ENCODE data around the gene LRP10. TPM values are rescaled to one million over a fixed set of nuclear protein-coding genes. Genes with fewer than 3 reads are reported as not detected.

The LRP10 gene
- total RNA-seq, 6 donors from 2014 or later: 90.2 to 169 (median 149) TPM

DNA sequence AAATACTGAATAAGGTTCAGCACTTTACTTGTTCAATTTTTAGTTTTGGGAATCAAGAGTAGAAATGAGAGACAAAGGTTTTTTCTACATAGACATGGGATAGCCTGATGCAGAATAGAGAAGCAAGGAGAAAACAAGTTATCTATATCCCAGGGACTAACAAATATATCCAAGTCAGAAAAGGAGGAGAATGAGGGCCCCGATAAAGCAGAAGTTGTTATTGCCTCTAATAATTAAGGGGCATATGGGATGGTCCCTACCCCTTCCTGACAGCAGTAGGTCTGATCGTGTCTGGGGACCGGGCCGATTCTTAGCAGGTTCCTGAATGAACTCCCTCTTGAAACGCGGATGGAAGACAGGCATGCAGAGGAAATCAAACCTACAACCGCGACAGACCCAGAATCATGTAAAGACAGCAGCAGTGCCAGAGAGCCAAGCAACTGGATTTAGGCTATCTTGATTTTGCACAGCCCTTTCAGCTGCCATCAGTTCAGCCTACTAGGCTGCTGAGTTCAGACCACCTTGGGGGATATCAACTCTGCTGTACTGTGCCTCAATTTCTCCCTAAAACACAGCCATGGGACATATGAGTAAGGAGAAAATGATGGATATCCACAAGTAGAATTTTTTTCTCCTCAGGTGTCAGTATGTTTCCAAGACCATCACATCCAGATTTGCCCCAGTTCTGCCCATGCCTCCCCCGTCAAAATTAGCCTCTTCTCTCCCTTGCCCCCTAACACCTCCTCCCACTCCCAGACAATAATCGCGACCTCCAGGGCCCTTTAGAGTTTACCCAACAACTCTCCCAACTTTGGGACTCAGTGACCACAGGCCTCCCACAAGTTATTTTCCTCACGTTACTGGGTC lies 56.9 kb downstream of the LRP10 start:
- WGBS, 2 donors: 10 to 11% methylated on average over 12 of the region's 12 CpGs
- Histone ChIP-seq H3K9me3 (no peaks in the 10 kb centered on the region), H3K4me3 (peak overlapping the region; percentile 55 to 95 (median 84)), H3K4me1 (peaks cover 10 to 31% (median 18%) of the 10 kb centered on the region in 4 donors), H3K36me3 (peaks cover 10 to 30% (median 21%) of the 10 kb centered on the region in 4 donors), H3K27me3 (no peaks in the 10 kb centered on the region), H3K27ac (peak overlapping the region; percentile 84 to 94 (median 89))
- no peak for ATAC-seq (ENCODE audit: low FRiP score in 2 of 2)
- no peak for DNase-seq
- no peak for TF ChIP-seq POLR2A (IDR thresholded peaks at IDR 0.05)
- TF ChIP-seq EP300 (IDR thresholded peaks at IDR 0.05): no peak
- no peak for TF ChIP-seq POLR2AphosphoS5 (IDR thresholded peaks at IDR 0.05)
- TF ChIP-seq, protein P1, sequence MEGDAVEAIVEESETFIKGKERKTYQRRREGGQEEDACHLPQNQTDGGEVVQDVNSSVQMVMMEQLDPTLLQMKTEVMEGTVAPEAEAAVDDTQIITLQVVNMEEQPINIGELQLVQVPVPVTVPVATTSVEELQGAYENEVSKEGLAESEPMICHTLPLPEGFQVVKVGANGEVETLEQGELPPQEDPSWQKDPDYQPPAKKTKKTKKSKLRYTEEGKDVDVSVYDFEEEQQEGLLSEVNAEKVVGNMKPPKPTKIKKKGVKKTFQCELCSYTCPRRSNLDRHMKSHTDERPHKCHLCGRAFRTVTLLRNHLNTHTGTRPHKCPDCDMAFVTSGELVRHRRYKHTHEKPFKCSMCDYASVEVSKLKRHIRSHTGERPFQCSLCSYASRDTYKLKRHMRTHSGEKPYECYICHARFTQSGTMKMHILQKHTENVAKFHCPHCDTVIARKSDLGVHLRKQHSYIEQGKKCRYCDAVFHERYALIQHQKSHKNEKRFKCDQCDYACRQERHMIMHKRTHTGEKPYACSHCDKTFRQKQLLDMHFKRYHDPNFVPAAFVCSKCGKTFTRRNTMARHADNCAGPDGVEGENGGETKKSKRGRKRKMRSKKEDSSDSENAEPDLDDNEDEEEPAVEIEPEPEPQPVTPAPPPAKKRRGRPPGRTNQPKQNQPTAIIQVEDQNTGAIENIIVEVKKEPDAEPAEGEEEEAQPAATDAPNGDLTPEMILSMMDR (IDR thresholded peaks at IDR 0.05): no peak

DNA sequence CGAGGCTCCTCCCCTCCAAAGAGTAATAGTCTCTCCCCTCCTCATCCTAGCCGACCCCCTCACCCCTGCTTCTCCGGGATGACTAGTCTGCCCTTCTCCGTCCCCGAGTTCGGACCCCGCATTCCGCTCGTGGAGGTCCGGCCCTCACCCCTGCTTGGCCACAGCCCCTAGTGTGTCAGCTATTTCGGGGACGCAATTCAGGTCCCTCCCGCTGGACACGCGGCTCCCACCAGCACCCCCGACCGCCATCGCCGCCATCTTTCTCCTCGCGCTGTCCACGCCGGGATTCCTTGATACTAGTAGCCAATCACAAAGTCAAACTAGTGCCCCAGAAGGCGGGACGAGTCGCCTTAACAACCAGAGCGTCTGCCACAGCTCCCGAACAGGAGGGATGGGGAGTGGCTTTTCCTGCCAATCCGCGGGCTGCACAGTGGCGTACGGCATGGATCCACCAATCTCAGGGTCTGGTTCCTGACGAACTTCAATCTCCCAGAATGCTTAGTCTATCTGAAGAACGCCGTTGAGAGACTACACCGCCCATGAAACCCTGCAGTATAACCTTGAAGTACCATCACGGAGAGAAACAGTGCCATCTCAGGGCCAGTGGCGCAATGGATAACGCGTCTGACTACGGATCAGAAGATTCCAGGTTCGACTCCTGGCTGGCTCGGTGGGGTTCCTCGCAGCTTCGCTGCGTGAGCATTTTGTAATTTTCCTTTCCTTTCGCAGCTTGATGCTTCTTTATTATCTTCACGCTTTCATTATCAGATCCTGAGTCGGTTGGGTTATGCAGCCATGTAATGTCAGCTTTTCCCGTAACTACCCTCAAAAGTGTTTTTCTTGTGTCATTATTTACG lies 57.8 kb downstream of the LRP10 start, which contains the start of gene PRMT5:
TSS of gene PRMT5 (minus strand) at position 273 of the 857 bp plus-strand sequence. CDS start at position 258, 15 bp downstream.
- Histone ChIP-seq H3K9me3 (no peaks in the 10 kb centered on the region), H3K27ac (peak within 1 kb of the TSS; percentile 86 to 94 (median 89)), H3K4me1 (peaks cover 10 to 31% (median 18%) of the 10 kb centered on the region in 4 donors), H3K4me3 (peak within 1 kb of the TSS; percentile 55 to 95 (median 84)), H3K27me3 (no peaks in the 10 kb centered on the region), H3K36me3 (peaks cover 3 to 22% (median 12%) of the 10 kb centered on the region in 4 donors)
- DNase-seq (peak; percentile 91 to 100), ATAC-seq (ENCODE audit: low FRiP score in 2 of 2) (peak; percentile 97 to 99)
- 0% methylated on average over 28 to 51 of the region's 51 CpGs for WGBS, 2 donors
- peak; percentile 21 to 85 (median 72) for TF ChIP-seq POLR2A (IDR thresholded peaks at IDR 0.05)
- peak in 1 of 4 donors; percentile 32 for TF ChIP-seq EP300 (IDR thresholded peaks at IDR 0.05)
- TF ChIP-seq POLR2AphosphoS5 (IDR thresholded peaks at IDR 0.05): peak; percentile 82 to 83
- TF ChIP-seq, protein P1 (IDR thresholded peaks at IDR 0.05): peak in 1 of 6 experiments; percentile 11

DNA sequence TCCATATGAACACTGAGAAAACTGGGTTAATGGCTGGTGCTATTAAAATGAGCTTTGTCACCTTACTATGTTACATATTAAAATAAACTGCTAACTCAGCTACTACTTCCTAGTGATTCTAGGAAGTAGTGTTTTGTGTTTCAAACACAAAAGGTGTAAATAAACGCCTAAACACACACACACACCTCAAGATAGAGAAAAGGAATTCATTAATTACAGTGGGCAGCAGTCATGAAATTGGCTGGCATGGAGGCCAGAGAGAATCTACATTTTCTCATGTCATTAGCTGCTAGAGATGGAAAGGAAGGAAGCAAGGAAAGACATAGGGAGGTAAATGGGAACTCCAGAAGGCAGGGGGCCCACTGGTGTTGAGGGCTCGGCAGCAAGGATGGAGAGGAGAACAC lies 58.4 kb downstream of the LRP10 start:
- 0 to 2% methylated on average over 2 of the region's 2 CpGs for WGBS, 2 donors
- TF ChIP-seq POLR2A (IDR thresholded peaks at IDR 0.05): no peak
- TF ChIP-seq, protein P1 (IDR thresholded peaks at IDR 0.05): no peak
- no peak for TF ChIP-seq EP300 (IDR thresholded peaks at IDR 0.05)
- TF ChIP-seq POLR2AphosphoS5 (IDR thresholded peaks at IDR 0.05): no peak
- H3K4me3 ChIP-seq: peak overlapping the region; percentile 25 to 95 (median 84)
- no peak for ATAC-seq (ENCODE audit: low FRiP score in 2 of 2)
- DNase-seq: no peak
- H3K36me3 ChIP-seq: peaks cover 0 to 17% (median 8%) of the 10 kb centered on the region in 4 donors
- peak overlapping the region; percentile 86 to 94 (median 89) for H3K27ac ChIP-seq
- peaks cover 10 to 31% (median 18%) of the 10 kb centered on the region in 4 donors for H3K4me1 ChIP-seq
- no peaks in the 10 kb centered on the region for H3K9me3 ChIP-seq
- no peaks in the 10 kb centered on the region for H3K27me3 ChIP-seq

Small RNA genes lying within 50 kb of the gene (small RNA-seq; reads per million reads assigned to genes)
- gene RF00019: 0 reads per million in 4 donors

Other genes starting within 250 kb of the LRP10 start
- gene OR6J1, start 227.4 kb upstream of the LRP10 start, total RNA-seq: under 1 TPM in 1 of 6 donors, not detected in 5; 0.30 TPM
- 100 to 1,000 TPM in 1 of 6 donors, 10 to 100 TPM in 5; 54.9 to 137 (median 79.2) TPM for gene OXA1L, start 105.1 kb upstream of the LRP10 start, total RNA-seq
- gene SLC7A7, start 56.3 kb upstream of the LRP10 start, total RNA-seq: 100 to 1,000 TPM in 2 of 6 donors, 10 to 100 TPM in 4; 55.0 to 120 (median 99.1) TPM
- 10 to 100 TPM in 5 of 6 donors, 1 to 10 TPM in 1; 9.4 to 88.2 (median 34.1) TPM for gene MRPL52, start 41.9 kb upstream of the LRP10 start, total RNA-seq
- 100 to 1,000 TPM in 3 of 6 donors, 10 to 100 TPM in 3; 53.4 to 157 (median 104) TPM for gene MMP14, start 35.2 kb upstream of the LRP10 start, total RNA-seq
- gene REM2, start 11.5 kb downstream of the LRP10 start, total RNA-seq: 1 to 10 TPM; 1.0 to 6.3 (median 1.2) TPM
- 10 to 100 TPM; 63.3 to 96.8 (median 91.9) TPM for gene RBM23, start 47.4 kb downstream of the LRP10 start, total RNA-seq
- gene PRMT5, start 57.6 kb downstream of the LRP10 start, total RNA-seq: 10 to 100 TPM; 21.4 to 51.3 (median 39.2) TPM
- gene HAUS4, start 85.3 kb downstream of the LRP10 start, total RNA-seq: 100 to 1,000 TPM in 2 of 6 donors, 10 to 100 TPM in 4; 44.3 to 137 (median 78.9) TPM
- 10 to 100 TPM; 34.4 to 50.3 (median 39.5) TPM for gene AJUBA, start 110.8 kb downstream of the LRP10 start, total RNA-seq
- gene C14orf93, start 138.4 kb downstream of the LRP10 start, total RNA-seq: 10 to 100 TPM in 4 of 6 donors, 1 to 10 TPM in 2; 7.1 to 12.9 (median 11.4) TPM
- 100 to 1,000 TPM in 2 of 6 donors, 10 to 100 TPM in 4; 58.7 to 147 (median 86.1) TPM for gene PSMB5, start 163.2 kb downstream of the LRP10 start, total RNA-seq
- not detected for gene PSMB11, start 170.5 kb downstream of the LRP10 start, total RNA-seq
- gene CDH24, start 185.8 kb downstream of the LRP10 start, total RNA-seq: 1 to 10 TPM; 2.0 to 8.0 (median 4.2) TPM
- 100 to 1,000 TPM in 5 of 6 donors, 10 to 100 TPM in 1; 91.1 to 350 (median 139) TPM for gene ACIN1, start 223.4 kb downstream of the LRP10 start, total RNA-seq
- 10 to 100 TPM in 5 of 6 donors, 1 to 10 TPM in 1; 4.9 to 52.5 (median 35.7) TPM for gene C14orf119, start 223.8 kb downstream of the LRP10 start, total RNA-seq
- not detected for gene CIROP, start 233.2 kb downstream of the LRP10 start, total RNA-seq
- under 1 TPM in 2 of 6 donors, not detected in 4; 0.31 to 0.77 TPM for gene CEBPE, start 247.5 kb downstream of the LRP10 start, total RNA-seq

Measured in upper lobe of left lung (tissue), 6 donors.